ENCODE data around the gene SLC15A3.

Gene SLC15A3

DNA sequence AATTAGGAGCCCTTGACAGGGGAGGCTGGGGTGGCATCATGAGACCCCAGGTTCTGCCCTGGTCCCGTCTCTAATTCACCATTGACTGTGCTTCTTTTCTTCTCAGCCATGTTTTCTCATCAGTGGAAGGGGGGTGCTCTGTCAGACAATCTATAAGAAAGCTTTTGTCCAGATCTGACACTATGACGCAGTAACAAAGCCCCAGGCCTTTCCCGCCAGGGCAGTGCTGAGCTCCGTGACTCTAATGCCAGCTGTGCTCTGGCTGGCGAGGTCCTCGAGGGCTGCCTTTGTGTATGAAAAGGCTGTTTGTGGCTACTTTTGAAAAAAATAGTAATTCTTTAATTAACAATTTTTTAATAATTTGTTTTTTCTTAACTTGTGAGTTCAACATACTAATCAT, 22.8 kb upstream of the SLC15A3 start:
- peak in 1 of 6 experiments; percentile 61 for DNase-seq

DNA sequence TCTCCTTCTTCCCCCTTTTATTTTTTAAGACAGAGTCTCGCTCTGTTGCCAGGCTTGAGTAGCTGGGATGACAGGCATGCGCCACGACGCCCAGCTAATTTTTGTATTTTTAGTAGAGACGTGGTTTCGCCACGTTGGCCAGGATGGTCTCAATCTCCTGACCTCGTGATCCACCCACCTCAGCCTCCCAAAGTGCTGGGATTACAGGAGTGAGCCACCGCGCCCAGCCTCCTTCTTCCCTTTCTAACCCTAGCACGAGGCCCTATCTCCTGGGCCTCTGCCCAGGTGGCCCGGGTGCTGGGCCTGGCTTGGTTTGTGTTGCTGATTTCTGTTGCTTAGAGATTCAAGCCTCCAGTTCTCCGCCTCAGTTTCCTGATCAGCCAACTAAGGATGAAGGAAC, 22.3 kb upstream of the SLC15A3 start:
- peak in 1 of 6 experiments; percentile 61 for DNase-seq

DNA sequence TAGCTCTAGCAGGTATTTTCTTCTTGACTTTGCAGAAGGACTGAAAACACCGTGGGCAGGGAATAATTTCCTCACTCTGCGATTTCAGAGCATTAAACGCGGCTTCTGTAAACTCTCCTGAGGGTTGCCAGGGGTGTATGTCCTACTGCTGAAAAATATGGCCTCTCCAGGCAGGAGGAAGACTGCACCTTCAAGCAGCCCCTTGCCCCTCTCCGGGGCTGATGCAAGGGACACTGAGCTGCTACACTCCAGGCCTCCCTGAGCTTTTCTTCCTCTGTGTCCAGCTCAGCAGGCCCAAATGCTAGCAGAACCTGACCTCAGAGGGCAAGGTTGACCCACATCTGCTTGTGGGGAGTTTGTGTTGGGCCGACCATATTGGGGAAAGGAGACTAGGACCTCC, 21.7 kb upstream of the SLC15A3 start:
- peak in 1 of 6 experiments; percentile 37 for DNase-seq

DNA sequence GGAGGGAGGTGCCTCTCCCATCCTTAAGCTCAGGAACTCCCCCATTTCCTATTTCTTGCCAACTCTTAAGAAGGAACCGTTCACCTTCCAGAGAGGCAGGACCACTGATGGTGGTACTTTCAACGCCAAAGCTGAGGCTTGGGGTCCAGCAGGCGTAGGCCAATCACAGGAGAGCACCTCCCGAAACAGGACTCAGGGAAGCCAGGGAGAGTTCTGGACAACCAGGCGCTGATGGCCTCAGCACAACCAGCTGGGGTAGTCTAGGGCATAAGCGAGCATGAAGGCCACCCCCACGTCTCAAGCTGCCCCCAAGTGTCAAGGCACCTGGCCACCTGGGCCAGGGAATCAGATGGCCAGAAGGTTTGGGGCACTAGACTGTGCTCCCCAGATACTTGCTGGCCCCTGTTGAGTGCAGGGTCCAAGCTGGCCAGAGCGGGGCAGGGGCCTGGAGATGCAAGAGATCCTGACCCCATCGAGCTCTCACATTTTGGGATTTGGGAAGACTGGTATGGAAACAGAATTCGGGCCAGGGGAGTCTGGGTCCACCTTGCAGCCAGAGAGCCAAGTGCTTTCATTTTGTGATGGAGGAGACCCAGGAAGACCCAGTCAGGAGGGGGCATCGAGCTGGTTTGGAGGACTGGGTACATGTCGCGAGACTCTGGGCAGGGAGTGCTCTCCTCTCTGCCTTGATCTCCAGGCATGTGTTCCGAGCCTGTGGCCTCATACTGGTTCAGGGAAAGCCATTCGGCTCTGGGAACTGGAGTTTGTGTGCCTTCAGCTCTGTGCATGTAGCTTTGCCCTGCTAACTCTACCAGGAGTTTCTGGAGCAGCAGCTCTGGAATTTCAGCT, 20.4 kb upstream of the SLC15A3 start:
- peak in 3 of 6 experiments; percentile 39 to 50 (median 46) for DNase-seq

DNA sequence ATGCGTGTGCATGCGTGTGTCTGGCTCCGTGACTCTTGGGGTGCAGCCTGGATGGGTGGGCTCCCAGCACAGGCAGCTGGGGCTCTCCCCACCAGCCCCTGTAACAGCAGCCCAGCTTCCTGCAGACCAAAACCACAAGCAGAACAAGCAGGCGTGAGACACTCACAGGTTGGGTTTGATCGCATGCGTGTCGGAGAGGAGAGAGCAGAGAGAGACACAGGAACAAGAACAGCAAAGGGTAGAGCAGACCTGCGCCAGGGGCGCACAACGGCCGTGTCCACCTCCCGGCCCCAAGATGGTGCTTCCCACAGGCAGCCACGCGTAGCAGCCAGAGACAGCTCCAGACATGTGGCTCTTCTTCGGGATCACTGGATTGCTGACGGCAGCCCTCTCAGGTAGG, 19.5 kb upstream of the SLC15A3 start, which contains the start of gene CD6:
Gene CD6, plus strand, starts transcription at position 161 of the 400 bp plus-strand sequence. Its CDS starts 186 bp downstream, at position 347.
- DNase-seq: peak; percentile 53 to 76 (median 62)

DNA sequence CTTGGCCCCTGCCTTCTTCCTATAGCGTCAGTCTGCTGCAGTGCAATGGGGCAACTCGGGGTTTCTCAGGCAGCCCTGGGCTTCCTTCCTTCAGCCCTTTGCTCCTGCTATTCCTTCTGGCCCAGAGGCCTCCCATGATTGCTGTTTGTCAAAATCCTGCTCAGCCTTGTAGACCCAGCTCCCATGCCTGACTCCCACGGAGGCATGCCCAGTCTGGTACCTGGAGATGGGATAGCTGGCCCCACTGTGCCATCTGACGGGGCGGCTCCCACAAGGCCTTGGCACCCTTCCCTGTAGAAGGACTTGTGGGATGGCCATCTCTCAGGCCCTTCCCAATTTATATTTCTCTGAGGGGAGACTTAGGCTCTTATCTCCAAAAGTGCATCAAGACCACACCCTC, 18.9 kb upstream of the SLC15A3 start:
- no peak for DNase-seq

DNA sequence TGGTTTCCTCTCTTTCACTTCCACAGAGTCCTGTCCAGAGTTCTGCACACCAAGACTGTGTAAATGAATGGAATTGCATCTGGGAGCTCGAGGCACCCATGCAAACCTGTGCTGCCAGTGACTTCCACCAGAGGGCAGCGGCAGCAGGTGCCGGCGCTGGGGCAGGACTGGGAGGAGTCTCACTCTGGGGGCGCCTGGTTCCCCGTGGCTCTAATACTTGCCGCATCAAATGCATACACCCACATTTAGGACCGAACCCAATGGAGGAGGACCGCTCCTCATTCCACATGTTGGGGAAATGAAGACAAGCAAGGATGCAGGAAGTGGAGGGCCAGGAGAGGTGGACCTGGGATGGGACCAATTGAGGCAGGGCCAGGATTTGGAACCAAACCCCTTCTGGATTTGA, 18.4 kb upstream of the SLC15A3 start:
- DNase-seq: peak; percentile 58 to 86 (median 76)

DNA sequence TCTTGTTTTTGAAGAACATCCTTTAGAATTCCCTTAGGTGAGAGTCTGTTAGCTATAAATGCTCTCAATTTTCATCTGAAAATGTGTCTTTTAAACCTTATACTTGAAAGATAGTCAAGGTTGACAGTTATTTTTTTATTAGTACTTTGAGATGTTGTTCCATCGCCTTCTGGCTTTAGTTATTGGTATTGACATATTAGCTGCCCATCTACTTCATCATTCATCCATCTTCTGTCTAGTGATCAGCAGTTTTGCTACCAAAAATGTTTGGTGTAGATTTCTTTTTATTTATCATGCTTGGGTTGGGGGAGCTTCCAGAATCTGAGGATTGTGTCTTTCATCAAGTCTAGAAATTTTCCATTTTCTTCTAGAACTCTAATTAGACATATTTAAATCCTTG, 16.2 kb upstream of the SLC15A3 start:
- DNase-seq: no peak

DNA sequence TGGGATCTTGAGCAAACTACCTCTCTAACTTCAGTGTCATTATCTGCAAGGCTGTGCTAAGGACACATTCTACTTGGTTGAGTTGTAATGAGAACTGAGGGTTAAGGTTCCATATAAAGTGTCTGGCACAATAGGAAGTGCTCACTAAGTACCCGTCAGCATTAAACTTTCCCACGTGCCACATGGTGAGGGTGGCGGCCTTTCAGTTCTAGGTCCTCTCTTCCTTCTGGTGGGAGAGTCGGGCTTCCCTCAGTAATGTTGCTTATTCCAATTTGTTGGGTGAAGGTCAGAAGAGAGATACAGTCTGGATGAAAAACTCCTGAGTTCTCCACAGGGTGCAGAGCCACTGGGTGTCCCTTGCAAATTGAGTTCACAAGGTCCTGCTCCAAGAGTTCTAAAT, 14.9 kb upstream of the SLC15A3 start:
- no peak for DNase-seq

DNA sequence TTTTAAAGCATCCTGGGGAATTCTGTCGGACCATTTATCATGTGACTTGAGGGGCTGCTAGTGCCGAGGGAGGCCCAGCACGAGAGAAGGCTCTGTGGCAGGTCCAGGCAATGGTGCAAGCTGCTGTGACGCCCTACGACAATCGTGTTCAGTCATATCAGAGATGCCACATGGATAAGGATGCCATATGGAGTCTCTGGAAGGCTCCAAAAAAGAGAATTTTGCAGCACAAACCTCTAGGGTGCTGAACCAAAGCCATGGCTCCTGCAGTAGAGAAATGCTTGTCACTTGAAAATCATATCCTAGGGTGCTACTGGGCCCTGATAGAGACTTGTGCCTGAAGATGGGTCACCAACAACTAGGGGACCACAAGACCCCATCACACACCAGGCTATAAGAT, 12.8 kb upstream of the SLC15A3 start:
- no peak for DNase-seq

DNA sequence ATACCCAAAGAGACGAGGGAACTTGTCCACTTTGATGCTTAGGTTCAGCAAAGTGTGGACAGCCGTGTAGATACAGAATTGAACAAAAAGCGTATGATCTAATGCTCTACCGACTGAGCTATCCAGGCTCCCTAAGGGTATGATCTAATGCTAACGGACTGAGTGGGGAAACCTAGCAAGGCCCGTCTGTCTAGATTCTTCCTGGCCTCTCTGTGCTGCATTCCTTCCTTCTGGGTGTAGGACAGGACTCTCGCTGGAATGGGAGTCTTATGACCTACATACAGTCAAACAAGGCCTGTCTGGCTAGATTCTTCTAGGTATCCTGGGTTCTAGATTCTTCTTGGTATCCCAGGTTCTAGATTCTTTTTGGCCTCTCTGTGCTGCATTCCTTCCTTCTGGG, 8.4 kb upstream of the SLC15A3 start:
- DNase-seq: no peak

DNA sequence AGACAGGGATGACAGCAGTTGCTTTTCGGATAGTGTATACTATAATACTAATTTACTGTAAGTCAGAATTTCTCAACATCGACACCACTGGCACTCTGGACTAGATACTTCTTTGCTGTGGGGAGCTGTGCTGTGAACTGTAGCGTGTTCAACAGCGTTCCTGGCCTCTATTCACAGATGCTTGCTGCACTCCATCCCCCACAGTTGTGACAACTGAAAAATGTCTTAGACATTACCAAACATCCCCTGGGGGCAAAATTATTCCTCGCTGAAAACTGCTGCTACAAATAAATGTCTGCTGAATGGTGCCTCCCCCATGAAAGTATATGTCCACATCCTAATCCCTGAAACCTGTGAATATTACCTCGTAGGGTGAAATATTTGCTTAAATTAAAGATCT, 7.5 kb upstream of the SLC15A3 start:
- DNase-seq: no peak

DNA sequence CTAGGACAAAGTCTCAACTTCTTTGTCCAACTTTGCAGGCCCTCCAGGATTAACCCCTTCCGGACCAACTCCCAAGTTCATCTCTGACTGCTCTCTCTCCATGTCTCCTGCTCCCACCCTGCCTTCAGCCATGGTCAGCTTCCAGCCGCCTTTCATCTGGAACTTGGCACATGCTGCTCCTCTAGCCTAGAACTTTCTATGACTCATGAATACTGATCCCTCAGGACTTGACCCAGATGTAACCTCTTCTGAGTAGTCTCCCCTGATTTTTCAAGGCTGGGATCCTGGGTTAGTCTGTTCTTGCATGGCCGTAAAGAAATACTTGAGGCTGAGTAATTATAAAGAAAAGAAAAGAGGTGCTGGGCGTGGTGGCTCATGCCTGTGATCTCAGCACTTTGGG, 5.2 kb upstream of the SLC15A3 start:
- no peak for DNase-seq

DNA sequence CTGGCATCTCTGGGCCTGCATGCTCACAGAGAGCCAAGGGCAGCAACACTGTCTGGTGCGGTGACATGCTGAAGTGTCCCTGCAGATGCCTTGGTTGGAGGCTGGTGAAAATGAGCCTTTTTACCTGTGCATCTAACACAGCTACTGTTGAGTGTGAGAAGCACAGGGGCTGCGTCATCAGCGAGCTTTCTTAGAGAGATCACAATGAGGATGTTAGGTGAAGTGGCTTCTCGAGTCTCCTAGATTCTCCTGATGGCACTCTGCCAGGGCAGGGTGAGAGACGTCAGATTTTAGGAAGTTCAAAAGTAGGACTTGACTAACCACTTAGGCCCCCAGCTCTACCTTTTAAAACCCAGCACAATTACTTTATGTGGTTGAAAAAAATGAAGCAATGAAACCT, 3.6 kb upstream of the SLC15A3 start:
- no peak for DNase-seq

DNA sequence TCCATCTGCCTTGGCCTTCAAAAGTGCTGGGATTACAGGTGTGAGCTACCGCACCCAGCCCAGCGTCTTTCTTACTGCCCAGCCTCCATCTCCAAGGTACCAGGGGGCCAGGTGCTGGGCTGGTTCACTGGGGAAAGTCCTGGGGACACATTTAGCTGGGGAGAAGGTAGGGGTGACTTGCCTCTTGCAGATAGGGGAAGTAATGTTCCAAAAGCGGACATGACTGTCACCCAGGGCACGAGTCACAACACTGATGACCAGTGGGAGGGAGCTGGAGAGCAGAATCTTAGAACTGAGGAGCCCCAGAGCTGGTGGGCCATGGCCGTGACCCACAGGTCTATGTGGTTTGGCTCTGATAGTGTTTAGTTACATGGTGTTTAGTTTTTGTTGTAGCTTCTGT, 2.4 kb upstream of the SLC15A3 start:
- DNase-seq: no peak

DNA sequence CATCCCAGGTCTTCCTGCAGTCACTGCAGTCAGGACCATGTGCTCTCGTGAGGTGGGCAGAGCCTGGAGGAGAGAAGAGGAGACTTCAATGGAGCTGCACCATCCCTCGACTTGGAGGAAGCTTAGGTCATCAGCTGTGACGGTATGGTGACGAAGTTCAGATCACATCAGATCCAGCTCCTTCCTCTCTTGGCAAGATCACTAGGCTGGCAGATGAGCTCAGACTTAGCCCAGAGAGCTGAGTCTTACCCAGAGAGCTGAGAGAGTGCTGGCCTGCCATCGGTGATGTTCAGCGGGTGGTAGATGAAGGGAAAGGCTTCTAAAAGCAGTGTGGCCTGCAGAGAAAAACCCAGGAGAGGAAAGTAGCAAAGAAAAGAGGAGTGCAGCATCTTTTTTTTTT, 1.8 kb upstream of the SLC15A3 start:
- DNase-seq: no peak

DNA sequence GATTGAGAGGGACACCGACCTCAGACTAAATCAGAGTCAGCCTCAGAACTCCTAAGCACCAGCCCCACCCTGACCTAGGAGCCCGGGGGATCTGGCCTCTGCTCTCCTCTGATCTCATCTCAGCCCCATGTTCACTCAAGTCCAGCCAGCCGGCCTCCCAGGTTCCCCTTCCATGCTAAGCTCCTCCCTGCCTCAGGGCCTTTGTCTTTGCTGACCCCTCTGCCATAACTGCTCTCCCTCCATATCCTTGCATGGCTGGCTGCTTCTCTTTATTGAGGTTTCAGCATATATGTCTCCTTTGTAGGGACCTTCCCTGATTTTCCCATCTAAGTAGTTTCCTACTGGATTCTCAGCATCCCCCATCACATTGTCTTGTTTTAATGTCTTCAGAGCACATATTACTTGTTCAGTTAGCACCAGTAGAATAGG, 780 bp upstream of the SLC15A3 start:
- DNase-seq: no peak

DNA sequence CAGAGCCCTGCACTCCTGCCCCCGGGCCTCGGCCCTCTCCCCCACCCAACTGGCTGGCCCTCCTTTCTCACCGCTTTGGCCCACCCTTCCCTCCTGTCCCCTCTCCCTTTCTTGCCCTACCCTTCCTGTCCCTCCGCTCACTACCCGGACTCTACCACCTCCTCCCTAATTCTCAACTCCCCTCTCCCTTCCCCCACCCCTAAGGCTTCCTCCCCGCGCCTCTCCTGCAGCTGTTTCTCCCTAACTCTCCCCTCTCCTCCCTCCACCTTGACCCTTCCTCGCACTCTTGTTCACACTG, 421 bp downstream of the SLC15A3 start:
- DNase-seq: peak in 1 of 6 experiments; percentile 54

DNA sequence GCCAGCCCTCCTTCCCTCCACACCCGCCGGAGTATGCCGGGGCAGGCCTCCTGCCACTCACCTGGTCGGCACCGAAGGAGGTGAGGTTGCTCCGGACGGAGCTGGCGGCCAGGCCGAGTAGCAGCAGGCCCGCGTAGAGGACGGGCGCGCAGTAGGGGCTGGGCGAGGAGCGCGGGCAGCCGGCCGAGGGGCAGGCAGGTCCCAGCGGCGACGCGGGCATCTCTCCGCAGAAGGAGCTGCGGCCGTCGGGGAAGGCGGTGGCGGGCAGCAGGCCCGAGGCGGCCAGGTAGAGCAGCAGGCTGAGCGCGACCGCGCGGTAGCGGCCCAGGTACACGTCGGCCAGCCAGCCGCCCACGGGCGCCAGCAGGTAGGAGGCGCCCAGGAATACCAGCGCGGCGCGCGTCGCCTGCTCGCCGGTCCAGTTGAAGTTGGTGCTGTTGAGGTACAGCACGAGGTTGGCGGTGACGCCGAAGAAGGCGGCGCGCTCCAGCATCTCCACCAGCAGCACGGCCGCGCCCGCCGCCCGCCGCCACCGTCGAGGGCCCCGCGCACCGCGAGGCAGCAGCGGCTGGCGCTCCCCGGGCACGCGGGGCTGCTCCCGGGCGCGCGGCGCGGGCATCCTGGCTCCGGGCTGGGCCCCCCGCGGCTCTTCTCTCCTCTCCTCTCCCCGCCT, 907 bp downstream of the SLC15A3 start:
- DNase-seq: peak; percentile 16 to 54 (median 29)

DNA sequence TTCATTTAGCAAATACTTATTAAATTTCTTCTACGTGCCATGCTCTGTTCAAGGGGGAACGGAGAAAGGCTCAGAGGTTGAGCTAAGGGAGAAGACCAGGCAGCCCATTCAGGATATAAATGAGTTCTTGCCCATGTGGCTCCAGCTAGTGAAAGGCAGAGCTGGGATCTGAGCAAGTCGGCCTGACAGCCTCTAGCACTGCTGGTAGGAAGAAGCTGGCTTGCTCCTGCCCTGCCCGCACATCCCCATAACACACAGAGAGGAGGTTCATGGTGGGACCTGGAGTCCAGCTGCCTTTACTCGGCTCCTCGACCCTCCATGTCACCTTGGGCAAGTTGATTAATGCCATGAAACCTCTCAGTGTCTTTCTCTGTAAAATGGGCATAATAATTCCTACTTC, 2.0 kb downstream of the SLC15A3 start:
- no peak for DNase-seq

DNA sequence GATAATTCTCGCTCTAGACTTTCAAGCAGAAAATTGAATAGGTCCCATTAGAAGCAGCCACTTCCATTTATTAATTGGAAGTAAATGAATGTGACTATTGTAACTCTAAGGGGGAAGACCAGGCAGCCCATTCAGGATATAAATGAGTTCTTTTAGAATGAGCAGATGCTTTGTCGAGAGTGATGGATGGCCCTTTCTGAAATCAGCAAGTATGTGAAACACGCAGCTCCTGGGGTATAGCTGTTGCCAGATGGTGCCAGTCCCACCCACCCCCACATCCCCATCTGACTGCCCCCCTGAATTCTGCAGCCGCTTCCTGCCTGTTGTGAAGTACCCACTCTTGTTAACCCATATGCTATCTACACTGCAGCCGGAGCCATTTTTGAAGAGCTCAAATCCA, 3.7 kb downstream of the SLC15A3 start:
- no peak for DNase-seq

DNA sequence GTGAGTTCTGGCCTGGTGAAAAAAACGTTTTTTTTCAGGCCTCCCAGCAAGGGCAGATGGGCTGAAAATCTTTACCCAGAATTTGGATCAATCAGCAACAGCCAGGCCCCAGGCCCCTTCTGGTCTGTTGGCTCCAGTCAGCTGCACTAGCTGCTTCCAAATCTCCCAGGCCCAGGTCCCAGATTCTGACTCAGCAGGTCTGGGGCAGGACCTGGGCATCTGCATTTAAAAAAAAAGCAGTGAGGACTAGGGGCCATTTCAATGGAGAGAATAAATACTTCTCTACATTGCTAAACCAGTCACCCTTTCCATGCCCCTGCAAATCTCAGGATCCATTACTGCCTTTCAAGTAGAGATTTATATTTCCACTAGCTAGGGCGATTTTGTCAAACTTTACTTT, 4.3 kb downstream of the SLC15A3 start:
- DNase-seq: no peak

DNA sequence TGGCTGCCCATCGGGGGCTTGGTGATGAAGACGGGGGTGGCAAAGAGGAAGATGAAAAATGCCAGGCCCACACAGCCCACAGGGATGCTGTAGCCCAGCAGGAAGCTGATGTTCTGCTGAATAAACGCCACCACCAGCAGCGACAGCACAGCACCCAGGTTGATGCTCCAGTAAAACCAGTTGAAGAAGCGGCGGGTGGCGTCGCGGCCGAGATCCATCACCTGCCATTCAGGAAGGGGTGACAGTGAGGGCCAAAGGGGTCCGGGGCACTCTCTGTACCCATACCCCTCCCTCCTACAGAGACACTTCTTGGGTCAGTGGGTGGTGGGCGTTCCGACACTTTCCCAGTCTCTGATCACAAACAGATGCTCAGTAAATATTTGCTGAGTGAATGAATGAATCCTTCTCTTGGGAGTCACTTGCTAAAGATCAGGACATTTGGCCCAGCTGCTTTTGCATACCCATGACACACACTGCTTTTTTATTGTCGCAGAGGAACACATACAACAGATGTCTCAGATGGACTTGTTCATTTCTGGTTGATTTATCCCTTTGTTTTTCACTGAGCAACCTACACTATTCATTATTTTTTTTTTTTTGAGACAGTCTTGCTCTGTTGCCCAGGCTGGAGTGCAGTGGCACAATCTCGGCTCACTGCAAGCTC, 5.2 kb downstream of the SLC15A3 start:
- DNase-seq: no peak

DNA sequence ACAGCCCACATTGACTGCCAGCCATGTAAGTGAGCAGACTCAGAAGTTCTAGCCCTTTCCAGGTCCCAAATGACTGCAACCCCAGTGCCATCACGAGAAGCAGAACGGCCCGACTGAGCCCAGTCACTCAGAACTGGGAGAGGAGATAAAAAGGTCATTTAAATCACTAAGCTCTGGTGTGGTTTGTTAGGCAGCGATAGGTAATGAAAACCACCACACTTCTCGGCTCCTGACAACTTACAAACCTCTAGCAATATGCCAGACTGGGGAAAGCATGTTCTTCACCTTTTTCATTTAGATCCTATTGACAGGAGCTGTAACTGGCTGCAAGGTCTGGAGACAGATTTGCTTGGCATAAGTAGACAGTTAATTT, 6.7 kb downstream of the SLC15A3 start:
- DNase-seq: no peak
